Stomach smooth muscle (tissue), 2 donors: ENCODE measurements around the gene LTN1.
"Not testable (repeated sequence)": the region's sequence is repeated elsewhere in the genome, so short reads cannot be mapped to it uniquely, and the experiment has no call there.

Source experiments
- H3K27ac ChIP-seq: one replicate; pipeline ENCODE4 v1.7.0; 2013; ENCODE audit warnings: mild to moderate bottlenecking, low read length, inconsistent platforms
- H3K27me3 ChIP-seq, 2 donors: one replicate each; pipeline ENCODE4 v1.7.0; 2013; ENCODE audit warnings: low read length in 2 of 2; ENCODE audit not compliant: insufficient read depth in 2 of 2, control insufficient read depth in 1 of 2
- H3K36me3 ChIP-seq, 2 donors: one replicate each; pipeline ENCODE4 v1.7.0; 2013; ENCODE audit warnings: low read length in 2 of 2; ENCODE audit not compliant: control insufficient read depth in 2 of 2, insufficient read depth in 2 of 2
- H3K4me1 ChIP-seq: one replicate; pipeline ENCODE4 v1.7.0; 2013; ENCODE audit warnings: low read length; ENCODE audit not compliant: control insufficient read depth, insufficient read depth
- H3K4me3 ChIP-seq, 2 donors: one replicate each; pipeline ENCODE4 v1.7.0; 2013; ENCODE audit warnings: low read length in 2 of 2
- H3K9ac ChIP-seq, 2 donors: one replicate each; pipeline ENCODE4 v1.7.0; 2013; ENCODE audit warnings: low read length in 2 of 2, mild to moderate bottlenecking in 1 of 2
- H3K9me3 ChIP-seq, 2 donors: one replicate each; pipeline ENCODE4 v1.7.0; 2013; ENCODE audit warnings: low read length in 2 of 2; ENCODE audit not compliant: control insufficient read depth in 2 of 2
- donor health status: healthy.
- donor health status: Pancreatic carcinoma.

LTN1 gene

GRCh38 chr21:28931708-28932372 is 60.8 kb downstream of the LTN1 start:
- H3K9me3 ChIP-seq, H3K27ac ChIP-seq, H3K4me1 ChIP-seq, H3K27me3 ChIP-seq, H3K9ac ChIP-seq, H3K4me3 ChIP-seq: not testable (repeated sequence)
- peaks cover 17 to 26% of the 10 kb centered on the region in 2 donors for H3K36me3 ChIP-seq

GRCh38 chr21:28928578-28929420 is 63.9 kb downstream of the LTN1 start:
- H3K27me3 ChIP-seq: no peaks in the 10 kb centered on the region
- H3K9me3 ChIP-seq: no peaks in the 10 kb centered on the region
- no peak overlapping the region for H3K4me3 ChIP-seq
- peaks cover 2 to 8% of the 10 kb centered on the region in 2 donors for H3K36me3 ChIP-seq
- no peak overlapping the region for H3K9ac ChIP-seq
- no peaks in the 10 kb centered on the region for H3K4me1 ChIP-seq
- H3K27ac ChIP-seq: no peak overlapping the region

GRCh38 chr21:28927130-28927529 is 65.5 kb downstream of the LTN1 start:
- peaks cover 2 to 8% of the 10 kb centered on the region in 2 donors for H3K36me3 ChIP-seq

GRCh38 chr21:28923439-28923975 is 69.2 kb downstream of the LTN1 start:
- no peaks in the 10 kb centered on the region for H3K9me3 ChIP-seq
- H3K36me3 ChIP-seq: no peaks in the 10 kb centered on the region
- H3K4me3 ChIP-seq: no peak overlapping the region
- no peak overlapping the region for H3K27ac ChIP-seq
- no peak overlapping the region for H3K9ac ChIP-seq
- no peaks in the 10 kb centered on the region for H3K27me3 ChIP-seq
- no peaks in the 10 kb centered on the region for H3K4me1 ChIP-seq

More at GRCh38 chr21:28927130-28927529, 65.5 kb downstream of the LTN1 start:
- Histone ChIP-seq H3K9ac (no peak overlapping the region), H3K9me3 (no peaks in the 10 kb centered on the region), H3K27ac (no peak overlapping the region), H3K27me3 (no peaks in the 10 kb centered on the region), H3K4me3 (no peak overlapping the region), H3K4me1 (no peaks in the 10 kb centered on the region)

GRCh38 chr21:28922368-28922767 is 70.3 kb downstream of the LTN1 start:
- Histone ChIP-seq H3K4me1 (no peaks in the 10 kb centered on the region), H3K9ac (no peak overlapping the region), H3K36me3 (no peaks in the 10 kb centered on the region), H3K9me3 (no peaks in the 10 kb centered on the region), H3K4me3 (no peak overlapping the region), H3K27ac (no peak overlapping the region), H3K27me3 (no peaks in the 10 kb centered on the region)

GRCh38 chr21:28916150-28916893 is 76.4 kb downstream of the LTN1 start:
- Histone ChIP-seq H3K36me3 (no peaks in the 10 kb centered on the region), H3K9me3 (no peaks in the 10 kb centered on the region), H3K9ac (no peak overlapping the region), H3K4me3 (no peak overlapping the region), H3K4me1 (no peaks in the 10 kb centered on the region), H3K27me3 (no peaks in the 10 kb centered on the region), H3K27ac (no peak overlapping the region)

GRCh38 chr21:28913071-28913470 is 79.6 kb downstream of the LTN1 start:
- Histone ChIP-seq H3K4me1 (no peaks in the 10 kb centered on the region), H3K27ac (no peak overlapping the region), H3K9ac (no peak overlapping the region), H3K36me3 (no peaks in the 10 kb centered on the region), H3K27me3 (no peaks in the 10 kb centered on the region), H3K9me3 (no peaks in the 10 kb centered on the region), H3K4me3 (no peak overlapping the region)

- no peaks in the 10 kb centered on the region for H3K9me3 ChIP-seq
- H3K36me3 ChIP-seq: no peaks in the 10 kb centered on the region
- no peak overlapping the region for H3K27ac ChIP-seq
Measured at GRCh38 chr21:28910280-28910887, 82.3 kb downstream of the LTN1 start.

GRCh38 chr21:28908351-28908750 is 84.3 kb downstream of the LTN1 start:
- H3K9me3 ChIP-seq: no peaks in the 10 kb centered on the region
- no peaks in the 10 kb centered on the region for H3K27me3 ChIP-seq
- no peak overlapping the region for H3K9ac ChIP-seq
- H3K4me3 ChIP-seq: no peak overlapping the region
- H3K36me3 ChIP-seq: no peaks in the 10 kb centered on the region
- H3K4me1 ChIP-seq: no peaks in the 10 kb centered on the region
- no peak overlapping the region for H3K27ac ChIP-seq

More at GRCh38 chr21:28910280-28910887, 82.3 kb downstream of the LTN1 start:
- Histone ChIP-seq H3K27me3 (no peaks in the 10 kb centered on the region), H3K4me1 (no peaks in the 10 kb centered on the region), H3K9ac (no peak overlapping the region), H3K4me3 (no peak overlapping the region)

GRCh38 chr21:28906841-28907240 is 85.8 kb downstream of the LTN1 start:
- no peaks in the 10 kb centered on the region for H3K27me3 ChIP-seq

More at GRCh38 chr21:28906841-28907240, 85.8 kb downstream of the LTN1 start:
- H3K9me3 ChIP-seq: no peaks in the 10 kb centered on the region
- no peaks in the 10 kb centered on the region for H3K4me1 ChIP-seq
- no peak overlapping the region for H3K27ac ChIP-seq
- H3K9ac ChIP-seq: no peak overlapping the region
- H3K36me3 ChIP-seq: no peaks in the 10 kb centered on the region
- no peak overlapping the region for H3K4me3 ChIP-seq
